GM12892 (cell line): Measurements from ENCODE around the gene LDLRAD3.

ENCODE experiments used
- DNase-seq: peaks from one replicate; pipeline ENCODE4 v3.0.0; 2011; ENCODE audit not compliant: insufficient read length
- FAIRE-seq: peaks from 2 replicates; lab custom pipeline; 2011; peaks lifted over from hg19 to GRCh38; lab: Jason Lieb, UNC
- POLR2A ChIP-seq: IDR thresholded peaks from 2 replicates; pipeline ENCODE4 v1.6.1; 2011; ENCODE audit warnings: low read depth, low read length, control low read depth
- POLR2AphosphoS5 ChIP-seq: IDR thresholded peaks from 2 replicates; pipeline ENCODE4 v1.6.1; 2011; ENCODE audit warnings: low read depth, low read length, control low read depth
- TAF1 ChIP-seq: IDR thresholded peaks from 2 replicates; pipeline ENCODE4 v1.6.1; 2011; ENCODE audit warnings: low read depth, mild to moderate bottlenecking, control low read depth, low read length, borderline replicate concordance

LDLRAD3 gene

DNA sequence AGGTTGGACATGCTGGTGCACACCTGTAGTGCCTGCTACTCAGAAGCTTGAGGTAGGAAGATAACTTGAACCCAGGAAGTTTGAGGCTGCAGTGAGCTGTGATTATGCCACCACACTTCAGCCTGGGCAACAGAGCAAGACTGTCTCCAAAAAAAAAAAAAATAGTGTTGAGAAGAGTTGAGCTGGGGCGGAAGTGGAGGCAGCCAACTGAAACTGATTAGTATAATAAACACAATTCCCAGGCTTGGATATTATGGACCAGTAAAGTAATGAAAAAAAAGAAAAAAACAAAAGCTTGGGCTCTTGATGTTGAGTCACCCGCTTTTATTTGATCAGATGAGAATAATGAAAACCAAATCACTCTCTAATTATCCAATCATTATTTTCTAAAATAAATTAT, 21.0 kb downstream of the LDLRAD3 start:
- DNase-seq (no peak), FAIRE-seq (no peak)
- no peak for TF ChIP-seq POLR2AphosphoS5
- TF ChIP-seq POLR2A: no peak
- TF ChIP-seq TAF1: no peak

- FAIRE-seq: no peak
- no peak for DNase-seq
- no peak for TF ChIP-seq POLR2A
- TF ChIP-seq TAF1: no peak
- TF ChIP-seq POLR2AphosphoS5: no peak
These were observed 23.2 kb downstream of the LDLRAD3 start for GRCh38 chr11:35967042-35967441.

GRCh38 chr11:35968386-35969088, 24.7 kb downstream of the LDLRAD3 start:
- FAIRE-seq: no peak

DNA sequence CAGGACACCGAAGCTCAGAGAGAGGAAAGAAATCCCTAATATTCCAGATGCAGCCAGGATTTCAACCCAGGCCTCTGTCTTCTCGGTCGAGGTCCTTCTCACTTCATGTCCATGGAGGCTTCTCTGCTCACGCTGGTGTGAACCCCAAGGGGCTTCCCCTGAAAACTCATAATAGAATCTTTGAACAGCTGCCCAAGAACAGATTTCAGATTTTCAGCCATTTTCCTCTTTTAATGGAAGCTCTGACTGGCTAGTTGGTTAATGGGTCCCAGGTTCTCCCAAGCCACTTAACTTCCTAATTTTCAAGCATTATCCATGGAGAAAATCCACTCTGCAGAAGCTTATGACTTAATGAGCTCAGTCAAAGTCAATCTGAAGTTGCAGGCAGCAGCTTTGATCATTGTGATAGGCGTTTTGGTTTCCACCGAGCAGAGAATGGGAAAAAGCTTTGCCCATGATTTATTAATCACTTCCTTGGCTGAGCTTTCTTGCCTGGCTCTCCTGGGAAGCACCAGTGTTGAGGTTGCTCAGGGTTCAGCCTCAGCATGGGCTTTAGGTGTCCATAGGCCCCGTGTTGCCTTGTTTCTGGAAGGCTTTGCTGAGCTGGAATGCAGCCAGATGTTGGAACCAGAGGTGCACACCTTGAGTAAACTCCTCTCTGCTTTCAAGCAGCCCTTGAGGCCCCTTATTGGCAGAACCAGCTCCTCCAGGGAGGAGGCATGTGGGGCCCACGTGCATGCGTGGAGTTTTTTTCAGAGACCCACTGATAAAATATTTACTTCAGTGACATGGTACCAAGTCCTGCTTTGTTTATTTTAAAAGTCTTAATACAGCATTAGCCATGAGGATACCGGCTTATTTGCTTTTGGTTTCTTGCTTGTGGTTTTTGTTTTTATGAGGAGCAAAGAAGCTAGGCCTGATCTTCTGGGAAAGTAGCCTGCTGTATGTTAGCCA, 25.5 kb downstream of the LDLRAD3 start:
- peak; percentile 61 for FAIRE-seq
- no peak for DNase-seq
- TF ChIP-seq POLR2AphosphoS5: no peak

More at GRCh38 chr11:35968386-35969088, 24.7 kb downstream of the LDLRAD3 start:
- no peak for TF ChIP-seq TAF1
- TF ChIP-seq POLR2AphosphoS5: no peak
- TF ChIP-seq POLR2A: no peak
- no peak for DNase-seq

DNA sequence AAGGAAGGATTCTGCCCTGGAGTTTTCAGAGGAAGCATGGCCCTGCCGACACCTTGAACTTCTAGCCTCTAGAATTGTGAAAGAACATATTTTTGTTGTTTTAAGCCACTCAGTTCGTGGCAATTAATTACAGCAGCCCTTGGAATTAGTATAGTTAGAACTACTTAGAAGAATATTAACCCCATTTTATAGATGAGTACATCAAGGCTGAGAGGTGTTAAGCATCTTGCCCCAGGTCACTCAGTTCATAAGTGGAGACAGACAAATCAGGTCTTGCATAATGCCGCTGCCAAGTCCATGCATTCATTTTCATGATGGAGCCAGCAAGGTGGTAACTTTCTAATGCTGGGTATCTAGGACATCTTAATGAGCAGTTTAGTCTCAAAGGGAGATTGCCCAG, 26.6 kb downstream of the LDLRAD3 start:
- TF ChIP-seq TAF1: no peak
- no peak for TF ChIP-seq POLR2A
- TF ChIP-seq POLR2AphosphoS5: no peak
- no peak for DNase-seq
- no peak for FAIRE-seq

DNA sequence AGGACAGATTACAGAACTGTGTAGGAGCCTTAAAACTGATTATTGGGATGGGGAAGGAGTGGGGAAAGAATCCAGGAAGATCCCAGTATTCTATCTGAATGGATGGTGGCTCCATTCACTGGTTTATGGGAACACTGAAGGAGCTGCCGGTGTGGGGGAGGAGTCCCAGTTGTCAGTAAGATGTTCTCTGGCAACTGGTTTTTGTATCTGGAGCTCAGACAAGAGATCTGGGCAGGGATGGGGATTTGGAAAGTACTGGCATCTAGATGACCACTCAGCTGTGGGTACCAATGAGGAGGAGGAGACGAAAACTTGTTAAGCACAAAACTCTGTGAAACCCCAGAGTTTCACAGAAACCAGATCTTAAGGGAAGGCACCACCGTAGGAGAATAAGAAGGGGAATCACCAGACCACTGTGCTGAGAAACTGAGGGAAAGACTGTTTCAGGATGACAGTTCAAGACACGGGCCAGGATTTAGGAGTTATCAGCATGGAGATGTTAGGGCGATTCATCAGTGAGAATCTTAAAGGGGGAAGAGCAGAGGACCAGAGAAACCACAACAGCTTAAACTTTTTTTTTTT, 28.1 kb downstream of the LDLRAD3 start:
- no peak for DNase-seq
- TF ChIP-seq POLR2AphosphoS5: no peak
- TF ChIP-seq TAF1: no peak
- TF ChIP-seq POLR2A: no peak
- no peak for FAIRE-seq

GRCh38 chr11:35974882-35975589, 31.2 kb downstream of the LDLRAD3 start:
- TF ChIP-seq POLR2A (no peak), POLR2AphosphoS5 (no peak), TAF1 (no peak)
- no peak for DNase-seq
- no peak for FAIRE-seq

DNA sequence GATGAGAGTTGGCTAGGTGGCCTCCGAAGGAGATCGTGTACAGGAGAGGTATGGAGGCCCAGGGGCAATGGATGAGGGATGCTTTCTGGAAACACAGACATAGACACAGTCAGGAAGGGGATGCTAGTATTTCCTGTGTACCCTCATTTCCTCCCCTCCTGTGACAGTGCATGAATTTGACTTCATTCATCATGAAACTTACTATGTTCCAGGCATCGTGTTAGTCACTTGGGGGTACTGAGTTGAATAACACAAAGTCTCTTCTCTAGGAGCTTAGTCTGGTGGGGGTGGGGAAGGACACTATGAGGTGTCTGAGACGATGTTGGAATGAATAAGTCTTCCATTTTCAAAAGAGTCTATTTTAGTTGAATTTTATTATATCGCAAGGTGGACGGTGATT, 32.6 kb downstream of the LDLRAD3 start:
- FAIRE-seq (no peak), DNase-seq (no peak)
- TF ChIP-seq POLR2A: no peak
- no peak for TF ChIP-seq TAF1
- no peak for TF ChIP-seq POLR2AphosphoS5

- DNase-seq: no peak
- TF ChIP-seq TAF1 (no peak), POLR2AphosphoS5 (no peak), POLR2A (no peak)
- FAIRE-seq: no peak
These were observed 34.3 kb downstream of the LDLRAD3 start for GRCh38 chr11:35978183-35978582.

- TF ChIP-seq TAF1: no peak
- no peak for TF ChIP-seq POLR2AphosphoS5
- TF ChIP-seq POLR2A: no peak
- no peak for DNase-seq
- FAIRE-seq: no peak
These were observed 35.0 kb downstream of the LDLRAD3 start for GRCh38 chr11:35978891-35979290.
